ENCODE data around the gene NUP133.

DNA sequence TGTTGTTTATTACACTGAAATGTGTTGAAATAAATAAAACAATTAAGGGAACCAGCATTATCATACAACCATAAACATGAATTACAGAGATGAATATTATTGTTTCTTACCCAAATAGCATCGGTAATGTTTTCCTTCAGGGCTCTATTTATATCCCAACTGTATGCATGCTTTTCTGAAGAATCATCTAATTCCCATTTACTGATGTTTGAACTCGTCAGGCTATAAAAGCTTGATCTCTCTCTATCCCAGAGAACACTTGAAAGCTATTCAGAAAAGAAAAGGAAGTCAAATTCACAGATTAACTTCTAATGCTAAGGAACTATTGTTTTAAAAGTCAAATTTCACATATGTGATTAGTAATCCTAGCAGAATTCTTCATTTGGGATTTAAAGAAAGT lies 12.4 kb downstream of the NUP133 start:
- TF ChIP-seq POLR2AphosphoS5 (IDR thresholded peaks at IDR 0.05): no peak
- no peak for TF ChIP-seq CTCF (IDR thresholded peaks at IDR 0.05 in 8 of 11, conservative IDR thresholded peaks at IDR 0.05 in 3 of 11)
- no peak for TF ChIP-seq POLR2A (IDR thresholded peaks at IDR 0.05)
